ENCODE data around the gene PPM1J. TPM values are rescaled to one million over a fixed set of nuclear protein-coding genes. Genes with fewer than 3 reads are reported as not detected.
A peak's percentile ranks its signal among the peaks of the same experiment; 100 is the strongest.

The PPM1J gene
- total RNA-seq, 1 donor from 2014 or later = 0.85 TPM

- peaks cover 12% of the 10 kb centered on the region for H3K36me3 Mint-ChIP-seq (ENCODE audit: low read depth)
- no peak for DNase-seq (ENCODE audit: low spot score)
- no peaks in the 10 kb centered on the region for H3K27me3 Mint-ChIP-seq (ENCODE audit: low read depth)
- peak; percentile 56 for TF ChIP-seq CTCF (IDR thresholded peaks at IDR 0.05)
- peaks cover 34% of the 10 kb centered on the region for H3K4me1 Mint-ChIP-seq (ENCODE audit: low read depth)
- no peaks in the 10 kb centered on the region for H3K9me3 Mint-ChIP-seq (ENCODE audit: low read depth)
- peak overlapping the region; percentile 91 for H3K4me3 Mint-ChIP-seq (ENCODE audit: unreplicated experiment)
- H3K27ac Mint-ChIP-seq (ENCODE audit: unreplicated experiment) = peak overlapping the region; percentile 98
Observed at GRCh38 chr1:112674986-112675727, 40.0 kb downstream of the PPM1J start.

GRCh38 chr1:112674440-112674985, 40.6 kb downstream of the PPM1J start, which contains the start of gene MOV10:
Gene MOV10, plus strand, starts transcription at chr1:112674659. Its CDS starts 254 bp downstream, at chr1:112674913.
- peak; percentile 92 for DNase-seq (ENCODE audit: low spot score)
- H3K27me3 Mint-ChIP-seq (ENCODE audit: low read depth) = no peaks in the 10 kb centered on the region
- peak within 1 kb of the TSS; percentile 91 for H3K4me3 Mint-ChIP-seq (ENCODE audit: unreplicated experiment)
- H3K9me3 Mint-ChIP-seq (ENCODE audit: low read depth) = no peaks in the 10 kb centered on the region
- peaks cover 17% of the 10 kb centered on the region for H3K36me3 Mint-ChIP-seq (ENCODE audit: low read depth)
- peaks cover 34% of the 10 kb centered on the region for H3K4me1 Mint-ChIP-seq (ENCODE audit: low read depth)
- TF ChIP-seq CTCF (IDR thresholded peaks at IDR 0.05) = no peak
- H3K27ac Mint-ChIP-seq (ENCODE audit: unreplicated experiment) = peak within 1 kb of the TSS; percentile 98

GRCh38 chr1:112673592-112674439, 41.3 kb downstream of the PPM1J start:
- Mint-ChIP-seq H3K36me3 (ENCODE audit: low read depth) (peaks cover 24% of the 10 kb centered on the region), H3K27me3 (ENCODE audit: low read depth) (no peaks in the 10 kb centered on the region), H3K9me3 (ENCODE audit: low read depth) (no peaks in the 10 kb centered on the region), H3K27ac (ENCODE audit: unreplicated experiment) (peak overlapping the region; percentile 98), H3K4me3 (ENCODE audit: unreplicated experiment) (peak overlapping the region; percentile 91), H3K4me1 (ENCODE audit: low read depth) (peaks cover 38% of the 10 kb centered on the region)
- DNase-seq (ENCODE audit: low spot score) = no peak
- peak; percentile 81 for TF ChIP-seq CTCF (IDR thresholded peaks at IDR 0.05)

- peak overlapping the region; percentile 98 for H3K27ac Mint-ChIP-seq (ENCODE audit: unreplicated experiment)
- DNase-seq (ENCODE audit: low spot score) = no peak
- peaks cover 41% of the 10 kb centered on the region for H3K4me1 Mint-ChIP-seq (ENCODE audit: low read depth)
- H3K4me3 Mint-ChIP-seq (ENCODE audit: unreplicated experiment) = no peak overlapping the region
- peaks cover 25% of the 10 kb centered on the region for H3K36me3 Mint-ChIP-seq (ENCODE audit: low read depth)
- TF ChIP-seq CTCF (IDR thresholded peaks at IDR 0.05) = no peak
- no peaks in the 10 kb centered on the region for H3K27me3 Mint-ChIP-seq (ENCODE audit: low read depth)
- H3K9me3 Mint-ChIP-seq (ENCODE audit: low read depth) = no peaks in the 10 kb centered on the region
Observed at GRCh38 chr1:112672842-112673241, 42.3 kb downstream of the PPM1J start.

GRCh38 chr1:112672009-112672408, 43.1 kb downstream of the PPM1J start:
- TF ChIP-seq CTCF (IDR thresholded peaks at IDR 0.05) = no peak
- H3K4me1 Mint-ChIP-seq (ENCODE audit: low read depth) = peaks cover 41% of the 10 kb centered on the region

More at GRCh38 chr1:112672009-112672408, 43.1 kb downstream of the PPM1J start:
- H3K27ac Mint-ChIP-seq (ENCODE audit: unreplicated experiment) = no peak overlapping the region
- H3K27me3 Mint-ChIP-seq (ENCODE audit: low read depth) = no peaks in the 10 kb centered on the region
- no peaks in the 10 kb centered on the region for H3K9me3 Mint-ChIP-seq (ENCODE audit: low read depth)
- H3K4me3 Mint-ChIP-seq (ENCODE audit: unreplicated experiment) = no peak overlapping the region
- DNase-seq (ENCODE audit: low spot score) = no peak
- H3K36me3 Mint-ChIP-seq (ENCODE audit: low read depth) = peaks cover 28% of the 10 kb centered on the region
